Right renal cortex interstitium (tissue), 3 donors: ENCODE results near the gene ZNF343. TPM values are rescaled to one million over a fixed set of nuclear protein-coding genes. Genes with fewer than 3 reads are reported as not detected.
"Not testable (repeated sequence)": the region's sequence is repeated elsewhere in the genome, so short reads cannot be mapped to it uniquely, and the experiment has no call there.

Source experiments
- DNase-seq, 3 donors: peaks; one replicate each; pipeline ENCODE4 v3.0.0-alpha.2; 2013; ENCODE audit warnings: low read depth in 3 of 3, low spot score in 2 of 3
- polyA plus RNA-seq, 3 donors: library from polyadenylated mRNA; unstranded; fragments of 120-200 nt; gene quantifications; one replicate each; pipeline ENCODE4 v1.2.1, GENCODE V29; 2013; ENCODE audit not compliant: insufficient read length in 3 of 3

Gene ZNF343
- polyA plus RNA-seq, 3 donors, result 16.3 to 17.4 (median 16.5) TPM

DNA sequence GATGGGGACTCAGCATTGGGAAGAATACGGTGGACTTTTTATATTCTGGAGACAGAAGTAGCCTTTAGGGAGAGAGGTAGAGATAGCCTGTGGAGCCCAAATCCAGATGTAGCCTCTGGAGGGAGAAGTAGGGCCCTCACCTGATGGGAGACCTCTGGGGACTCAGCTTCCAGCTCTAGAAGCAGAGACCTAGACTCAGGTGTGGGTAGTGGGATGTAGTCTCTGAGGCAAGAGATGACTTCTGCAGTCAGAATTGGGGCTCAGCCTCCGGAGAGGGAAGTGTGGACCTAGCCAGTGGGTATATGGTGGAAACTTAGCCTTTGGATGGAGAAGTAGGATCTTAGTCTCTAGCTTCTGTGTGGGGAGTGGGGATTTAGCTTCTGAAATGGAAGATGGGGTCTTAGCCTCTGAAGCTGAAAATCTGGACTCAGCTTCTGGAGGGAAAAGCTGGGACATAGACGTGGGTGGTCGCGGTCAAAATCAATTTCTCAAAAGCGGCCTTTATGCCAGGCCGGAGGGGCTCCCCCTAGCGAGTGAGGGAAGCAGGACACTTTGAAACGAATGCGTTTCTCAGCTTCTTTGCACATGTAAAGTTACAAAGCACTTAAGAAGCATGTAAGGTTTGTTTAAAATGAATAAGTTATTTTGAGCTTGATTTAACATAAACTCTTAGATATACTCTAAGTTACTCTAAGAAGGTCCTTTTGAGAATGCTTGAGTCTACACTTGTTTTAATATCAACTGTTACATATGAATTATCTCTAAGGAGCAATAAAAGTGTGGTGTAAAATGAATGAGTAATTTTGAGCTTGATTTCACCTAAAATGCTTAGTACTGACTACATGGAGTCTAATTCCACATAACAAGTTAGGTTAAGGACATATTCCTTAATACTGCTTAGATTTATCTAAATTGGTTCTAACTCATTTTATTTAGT lies 12.9 kb upstream of the ZNF343 start:
- no peak for DNase-seq

DNA sequence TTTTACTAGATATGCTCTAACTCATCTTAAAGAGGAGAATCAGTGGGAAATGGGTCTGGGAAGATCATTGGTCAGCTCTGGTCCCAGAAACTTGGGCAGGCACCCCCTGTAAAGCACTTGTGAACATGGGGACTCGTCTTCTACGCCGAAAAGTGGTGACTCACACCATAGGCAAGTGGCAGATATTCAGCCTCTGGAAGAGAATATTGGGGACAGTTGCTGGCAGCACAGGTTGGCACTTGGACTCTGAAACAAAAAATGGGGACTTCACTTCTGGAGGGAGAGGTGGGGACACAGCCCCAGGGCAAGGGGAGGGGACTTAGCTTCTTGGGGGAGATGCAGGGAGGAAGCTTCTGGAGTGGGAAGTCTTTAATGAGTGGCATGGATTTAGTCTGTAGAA lies 11.9 kb upstream of the ZNF343 start:
- no peak for DNase-seq

DNA sequence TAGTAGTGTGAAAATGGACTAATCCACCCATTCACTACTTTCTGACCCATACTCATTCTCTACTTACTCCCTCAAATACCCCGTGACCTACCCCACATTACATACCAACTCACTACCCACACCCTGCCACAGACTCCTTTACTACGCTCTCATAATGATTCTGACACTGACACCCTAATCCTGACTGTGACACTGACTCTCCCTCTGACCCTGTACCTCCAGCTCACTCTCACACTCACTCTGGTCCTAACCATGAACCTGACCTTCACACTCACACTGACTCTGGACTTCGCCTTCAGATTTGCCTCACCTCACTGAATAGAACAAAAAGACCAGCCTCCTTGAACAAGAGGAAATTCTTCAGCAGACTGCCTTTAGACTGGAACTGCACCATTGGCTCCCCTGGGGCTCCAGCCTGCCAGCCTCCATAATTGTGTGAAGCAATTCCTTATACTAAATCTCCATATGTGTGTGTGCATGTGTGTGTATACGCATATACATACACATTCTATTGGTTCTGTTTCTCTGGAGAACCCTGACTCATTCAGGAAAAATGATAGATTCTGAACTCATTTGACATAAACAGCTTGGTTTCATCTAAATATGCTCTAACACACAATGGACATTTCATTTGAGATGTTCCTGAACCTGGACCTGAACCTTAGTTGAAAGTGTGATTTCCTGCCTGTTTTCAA lies 10.5 kb upstream of the ZNF343 start:
- DNase-seq, result no peak

DNA sequence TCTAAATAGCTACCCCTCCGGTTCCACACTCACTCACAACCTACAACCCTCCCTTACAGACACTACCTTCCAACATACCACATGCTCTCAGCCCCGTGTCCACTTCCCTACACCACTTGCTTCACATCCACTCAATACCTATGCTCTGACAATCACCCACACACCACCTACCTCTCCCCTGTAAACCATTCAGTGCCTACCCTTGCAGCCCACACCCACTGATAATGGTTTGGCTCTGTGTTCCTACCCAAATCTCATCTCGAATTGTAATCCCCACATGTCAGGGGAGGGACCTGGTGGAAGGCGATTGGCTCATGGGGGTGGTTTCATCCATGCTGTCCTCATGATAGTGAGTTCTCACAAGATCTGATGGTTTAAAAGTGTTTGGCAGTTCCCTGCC lies 9.8 kb upstream of the ZNF343 start:
- no peak for DNase-seq

DNA sequence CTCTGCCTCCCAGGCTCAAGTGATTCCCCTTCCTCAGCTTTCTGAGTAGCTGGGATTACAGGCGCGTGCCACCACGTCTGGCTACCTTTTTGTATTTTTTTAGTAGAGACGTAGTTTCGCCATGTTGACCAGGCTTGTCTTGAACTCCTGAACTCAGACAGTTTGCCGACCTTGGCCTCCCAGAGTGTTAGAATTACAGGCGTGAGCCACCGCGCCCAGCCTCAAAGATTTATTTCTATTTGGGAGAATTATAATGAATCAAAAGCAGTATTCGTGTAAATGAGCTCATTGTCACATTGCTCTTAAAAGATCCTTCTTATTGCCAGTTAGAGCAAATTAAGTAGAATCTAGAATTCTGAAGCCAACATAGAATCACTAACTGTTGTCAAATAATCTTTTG lies 9.4 kb upstream of the ZNF343 start:
- no peak for DNase-seq

DNA sequence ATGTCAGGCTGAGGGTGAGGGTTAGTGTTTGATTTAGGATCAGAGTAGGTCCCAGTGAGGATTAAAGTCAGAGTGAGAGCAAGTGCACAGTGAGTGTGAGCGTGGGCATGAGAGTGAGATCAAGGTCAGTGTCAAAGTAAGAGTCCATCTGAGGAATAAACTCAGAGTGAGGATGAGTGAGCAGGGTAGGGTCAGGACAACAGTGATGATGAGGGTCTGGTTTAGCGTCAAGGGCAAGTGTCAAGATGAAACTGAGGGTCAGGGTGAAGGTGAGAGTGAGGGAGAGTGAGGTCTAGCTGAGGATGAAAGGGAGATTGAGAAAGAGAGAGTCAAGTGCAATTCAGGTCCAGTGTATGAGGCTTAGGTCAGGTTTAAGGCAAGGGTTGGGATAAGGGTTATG lies 7.7 kb upstream of the ZNF343 start:
- no peak for DNase-seq

DNA sequence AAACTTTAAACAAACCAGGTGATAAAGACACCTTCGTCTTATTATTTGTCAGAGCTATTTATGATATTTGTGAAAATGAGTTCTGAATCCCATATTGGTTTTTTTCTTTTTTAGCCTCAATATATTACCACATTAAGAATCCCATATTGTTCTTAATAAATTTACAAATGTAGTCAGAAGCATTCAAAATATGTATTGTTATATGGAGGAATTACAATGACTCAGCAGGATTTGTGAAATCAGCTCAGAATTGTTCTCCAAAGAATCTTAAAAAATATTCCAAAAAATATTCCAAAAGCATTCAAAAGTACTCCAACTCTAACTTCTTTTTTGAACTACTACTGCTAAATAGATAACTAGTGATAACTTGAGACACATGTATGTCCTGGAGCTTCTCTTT lies 6.5 kb upstream of the ZNF343 start:
- DNase-seq, result no peak

DNA sequence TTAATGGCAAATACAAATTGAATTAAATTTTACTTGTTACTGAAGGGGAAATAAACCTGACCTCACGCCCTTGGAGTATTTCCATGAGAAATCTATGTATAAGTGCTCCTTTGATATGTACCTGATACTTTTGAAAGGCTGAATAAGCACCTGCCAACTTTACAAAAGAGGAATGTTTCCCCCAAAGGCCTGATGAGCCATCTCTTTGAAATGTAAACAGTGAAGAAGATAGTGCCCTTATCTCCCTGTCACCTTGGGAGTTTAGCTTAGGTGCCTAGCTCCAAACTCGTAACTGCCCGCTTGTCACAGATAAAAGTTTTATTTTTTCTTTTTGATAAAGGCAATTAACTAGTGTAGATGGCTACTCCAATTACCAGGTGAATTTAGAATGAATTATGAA lies 1.1 kb upstream of the ZNF343 start:
- no peak for DNase-seq

DNA sequence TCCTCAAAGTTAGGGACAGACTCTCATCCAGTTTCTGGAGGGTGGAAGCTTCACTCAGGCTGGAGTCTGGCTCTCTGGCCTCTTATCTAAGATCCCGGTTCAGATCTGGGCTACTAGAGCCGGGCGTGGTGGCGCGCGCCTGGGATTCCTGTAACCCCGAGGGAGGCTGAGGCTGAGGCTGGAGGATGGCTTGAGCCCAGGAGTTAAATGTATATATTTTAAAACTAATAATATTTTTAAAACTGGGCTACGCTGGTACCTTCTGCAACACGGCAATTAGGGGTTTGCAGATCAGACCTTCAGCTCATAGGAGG lies 710 bp upstream of the ZNF343 start:
- no peak for DNase-seq

DNA sequence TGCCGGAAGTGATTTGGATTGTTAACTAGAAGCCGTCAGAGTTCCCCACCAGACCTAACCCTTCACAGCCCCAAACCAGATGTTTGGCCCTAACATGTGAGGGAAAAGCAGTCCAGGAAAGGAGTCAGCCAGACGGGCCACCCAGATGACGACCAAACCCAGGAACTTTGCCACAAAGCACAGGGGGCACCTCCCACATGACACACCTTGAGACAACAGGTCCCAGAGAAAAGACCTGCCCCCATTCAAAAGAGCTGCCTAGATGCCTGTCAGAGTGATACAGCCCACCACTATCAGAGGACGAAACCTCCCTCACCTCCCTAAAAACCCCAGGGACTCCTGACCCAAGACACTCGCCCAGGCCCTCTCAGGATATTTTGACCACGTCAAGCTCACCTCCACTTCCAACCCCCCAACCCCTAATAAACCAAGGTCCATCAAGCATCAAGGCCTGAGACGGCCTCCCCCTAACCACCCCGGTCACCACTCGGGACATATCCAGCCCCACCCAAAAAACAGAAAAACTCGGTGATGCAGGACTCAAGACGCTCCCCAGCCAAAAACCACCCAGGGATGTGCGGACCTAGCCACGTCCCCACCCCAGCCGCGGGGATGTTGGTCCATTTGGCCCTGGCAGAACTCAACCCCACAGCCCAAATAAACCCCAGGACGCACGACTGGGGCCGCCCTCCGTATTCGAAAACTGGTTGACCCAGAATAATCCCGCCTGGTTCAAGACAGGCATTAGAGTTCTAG lies 662 bp downstream of the ZNF343 start:
- DNase-seq, result no peak

DNA sequence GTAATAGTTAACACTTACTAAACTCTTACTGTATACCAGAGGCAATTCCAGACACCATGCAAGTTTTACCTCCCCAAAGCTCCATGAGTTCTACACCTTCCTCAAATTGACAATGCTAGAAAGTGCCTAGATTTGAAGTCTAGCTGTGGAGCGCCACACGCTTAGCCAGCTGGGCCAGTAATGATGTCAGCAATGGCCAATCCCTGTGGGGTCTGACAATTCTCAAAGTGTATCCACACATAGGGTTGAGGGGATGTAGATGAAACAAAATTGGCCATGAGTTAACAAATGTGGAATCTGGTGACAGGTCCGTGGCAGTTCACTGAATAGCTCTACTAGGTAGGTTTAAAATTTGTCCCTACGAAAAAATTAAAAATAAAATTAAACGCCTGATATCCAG lies 1.3 kb downstream of the ZNF343 start:
- no peak for DNase-seq

DNA sequence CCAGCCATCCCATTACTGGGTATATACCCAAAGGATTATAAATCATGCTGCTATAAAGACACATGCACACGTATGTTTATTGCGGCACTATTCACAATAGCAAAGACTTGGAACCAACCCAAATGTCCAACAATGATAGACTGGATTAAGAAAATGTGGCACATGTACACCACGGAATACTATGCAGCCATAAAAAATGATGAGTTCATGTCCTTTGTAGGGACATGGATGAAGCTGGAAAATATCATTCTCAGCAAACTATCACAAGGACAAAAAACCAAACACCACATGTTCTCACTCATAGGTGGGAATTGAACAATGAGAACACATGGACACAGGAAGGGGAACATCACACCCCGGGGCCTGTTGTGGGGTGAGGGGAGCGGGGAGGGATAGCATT lies 2.3 kb downstream of the ZNF343 start:
- not testable (repeated sequence) for DNase-seq

DNA sequence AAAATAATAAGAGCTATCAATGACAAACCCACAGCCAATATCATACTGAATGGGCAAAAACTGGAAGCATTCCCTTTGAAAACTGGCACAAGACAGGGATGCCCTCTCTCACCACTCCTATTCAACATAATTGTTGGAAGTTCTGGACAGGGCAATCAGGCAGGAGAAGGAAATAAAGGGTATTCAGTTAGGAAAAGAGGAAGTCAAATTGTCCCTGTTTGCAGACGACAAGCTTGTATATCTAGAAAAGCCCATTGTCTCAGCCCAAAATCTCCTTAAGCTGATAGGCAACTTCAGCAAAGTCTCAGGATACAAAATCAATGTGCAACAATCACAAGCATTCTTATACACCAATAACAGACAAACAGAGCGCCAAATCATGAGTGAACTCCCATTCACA lies 3.9 kb downstream of the ZNF343 start:
- DNase-seq, result not testable (repeated sequence)

DNA sequence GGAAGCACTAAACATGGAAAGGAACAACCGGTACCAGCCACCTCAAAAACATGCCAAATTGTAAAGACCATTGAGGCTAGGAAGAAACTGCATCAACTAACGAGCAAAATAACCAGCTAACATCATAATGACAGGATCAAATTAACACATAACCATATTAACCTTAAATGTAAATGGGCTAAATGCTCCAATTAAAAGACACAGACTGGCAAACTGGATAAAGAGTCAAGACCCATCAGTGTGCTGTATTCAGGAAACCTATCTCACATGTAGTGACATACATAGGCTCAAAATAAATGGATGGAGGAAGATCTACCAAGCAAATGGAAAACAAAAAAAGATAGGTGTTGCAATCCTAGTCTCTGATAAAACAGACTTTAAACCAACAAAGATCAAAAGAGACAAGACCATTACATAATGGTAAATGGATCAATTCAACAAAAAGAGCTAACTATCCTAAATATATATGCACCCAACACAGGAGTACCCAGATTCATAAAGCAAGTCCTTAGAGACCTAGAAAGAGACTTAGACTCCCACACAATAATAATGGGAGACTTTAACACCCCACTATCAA lies 5.8 kb downstream of the ZNF343 start:
- DNase-seq, result not testable (repeated sequence)

DNA sequence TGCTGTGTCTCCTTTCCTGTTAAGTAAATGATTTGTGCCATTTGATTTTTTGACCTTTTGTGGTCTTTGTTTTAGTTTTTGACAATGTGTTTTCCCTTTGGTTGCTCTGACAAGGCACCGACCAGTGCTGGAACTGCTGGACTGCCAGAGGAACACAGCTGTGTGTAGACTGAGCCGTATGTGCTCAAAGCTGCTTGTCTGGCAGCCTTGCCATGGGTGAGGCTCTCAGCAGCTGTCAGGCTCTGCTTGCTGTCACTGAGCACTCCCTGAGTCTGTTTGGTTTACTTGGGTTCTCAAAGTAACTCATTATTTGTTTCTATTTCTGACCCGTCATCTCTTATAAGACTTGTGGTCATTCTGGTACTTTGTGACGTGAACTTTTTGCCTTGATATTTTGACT lies 23.1 kb downstream of the ZNF343 start:
- no peak for DNase-seq

DNA sequence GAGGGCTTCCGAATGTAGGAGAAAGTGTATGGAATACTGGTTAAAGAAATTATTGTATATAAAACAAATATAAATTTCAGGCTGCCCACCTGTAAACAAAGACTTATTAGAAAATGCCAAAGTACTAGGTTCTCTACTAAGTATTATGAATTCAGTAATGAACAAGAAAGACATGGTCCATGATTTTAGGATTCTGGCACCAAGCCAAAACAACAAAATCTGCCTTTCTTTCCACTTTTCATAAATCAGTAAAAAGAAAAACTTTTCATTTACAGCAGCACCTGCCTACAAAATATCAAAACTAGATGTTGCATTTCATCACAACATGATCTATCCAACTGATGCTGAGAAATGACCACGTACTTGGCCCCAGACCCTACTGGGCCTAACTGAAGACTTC lies 23.6 kb downstream of the ZNF343 start:
- no peak for DNase-seq

DNA sequence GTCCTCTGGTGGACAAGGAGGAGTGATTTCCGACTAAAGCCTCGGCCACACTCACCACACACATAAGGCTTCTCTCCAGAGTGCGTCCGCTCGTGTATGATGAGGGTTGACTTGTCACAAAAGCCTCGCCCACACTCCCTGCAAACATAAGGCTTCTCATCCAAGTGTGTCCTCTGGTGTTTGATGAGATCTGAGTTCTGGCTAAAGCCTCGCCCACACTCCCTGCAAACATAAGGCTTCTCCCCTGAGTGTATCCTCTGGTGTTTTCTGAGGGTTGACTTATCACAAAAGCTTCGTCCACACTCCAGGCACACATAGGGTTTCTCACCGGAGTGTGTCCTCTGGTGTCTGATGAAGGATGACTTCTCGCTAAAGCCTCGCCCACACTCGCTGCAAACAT lies 25.2 kb downstream of the ZNF343 start:
- no peak for DNase-seq

DNA sequence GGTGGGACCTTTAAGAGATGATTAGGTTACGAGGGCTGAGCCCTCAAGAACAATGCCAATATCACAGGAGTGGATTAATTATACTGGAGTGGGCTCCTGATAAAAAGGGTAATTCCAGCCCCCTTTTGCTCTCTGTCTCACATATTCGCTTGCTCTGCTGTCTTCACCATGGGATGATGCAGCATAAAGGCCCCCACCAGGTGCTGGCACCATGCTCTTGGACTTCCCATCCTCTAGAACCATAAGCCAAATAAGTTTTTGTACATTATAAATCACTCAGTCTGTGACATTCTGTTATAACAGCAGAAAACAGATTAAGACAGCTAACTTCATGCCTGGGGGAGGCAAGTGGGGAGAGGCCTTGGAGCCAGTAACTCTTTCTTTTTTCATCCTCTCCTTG lies 28.3 kb downstream of the ZNF343 start:
- no peak for DNase-seq

DNA sequence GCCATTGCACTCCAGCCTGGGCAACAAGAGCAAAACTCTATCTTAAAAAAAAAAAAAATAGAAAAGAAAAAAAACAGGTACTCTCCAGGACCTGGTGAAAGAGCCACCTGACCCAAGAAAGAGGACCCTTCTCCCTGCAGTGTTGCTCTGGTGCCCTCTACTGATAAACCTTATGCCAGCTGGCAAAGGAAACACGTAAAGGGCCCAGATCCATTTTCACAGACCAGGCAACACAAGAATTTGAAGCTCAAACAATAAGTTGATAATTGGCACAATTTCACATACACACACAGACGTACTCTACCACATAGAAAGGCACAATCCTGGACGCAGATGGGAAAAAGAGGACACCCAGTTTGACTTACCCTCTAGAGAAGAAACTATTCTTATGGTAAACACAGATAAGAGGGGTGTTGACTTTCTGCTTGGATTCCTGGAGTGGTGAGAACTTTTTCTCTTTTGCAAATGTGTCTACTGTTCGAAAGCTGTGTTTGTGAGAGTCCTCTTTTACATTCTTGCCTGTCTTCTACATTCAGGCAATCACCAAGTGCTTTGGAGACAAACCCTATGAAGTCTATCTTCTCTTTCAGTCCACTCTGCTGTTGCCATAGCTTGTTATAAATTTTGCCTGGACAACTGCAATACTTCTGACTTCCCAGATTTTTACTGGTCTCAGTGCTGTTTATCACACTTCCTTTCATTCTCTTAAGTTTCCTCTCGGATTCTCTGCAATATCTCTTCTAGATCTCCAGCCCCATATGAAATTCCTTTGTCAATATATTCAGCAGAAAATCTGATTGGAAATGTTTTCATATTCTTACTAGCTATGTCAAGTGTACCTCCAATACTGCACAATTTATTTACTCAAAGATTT lies 31.7 kb downstream of the ZNF343 start:
- no peak for DNase-seq
